ENCODE results near the gene DUSP2.

DUSP2 gene

GRCh38 chr2:96099861-96100798 is 45.1 kb downstream of the DUSP2 start:
- DNase-seq = no peak

- no peak for DNase-seq
Observed at GRCh38 chr2:96098900-96099590, 46.2 kb downstream of the DUSP2 start.

- no peak for DNase-seq
Observed at GRCh38 chr2:96097951-96098823, 47.1 kb downstream of the DUSP2 start.

- DNase-seq = no peak
Observed at GRCh38 chr2:96097441-96097840, 47.8 kb downstream of the DUSP2 start.

DNA sequence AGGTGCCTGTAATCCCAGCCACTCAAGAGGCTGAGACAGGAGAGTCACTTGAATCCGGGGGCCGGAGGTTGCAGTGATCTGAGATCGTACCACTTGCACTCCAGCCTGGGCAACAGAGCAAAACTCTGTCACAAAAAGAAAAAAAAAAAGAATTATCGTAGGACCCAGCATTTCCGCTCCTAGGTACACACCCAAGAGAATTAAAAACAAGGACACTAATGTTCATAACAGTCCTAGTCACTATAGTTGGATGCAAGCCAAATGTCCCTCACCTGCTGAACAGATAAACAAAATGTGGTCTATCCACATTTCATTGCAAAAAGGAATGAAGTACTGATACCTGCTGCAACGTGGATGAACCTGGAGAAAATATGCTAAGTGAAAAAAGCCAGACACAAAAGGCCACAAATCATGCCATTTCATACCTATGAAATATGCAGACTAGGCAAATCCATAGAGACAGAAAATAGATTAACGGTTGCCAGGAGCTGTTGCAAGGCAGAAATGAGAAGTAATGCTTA is 50.1 kb downstream of the DUSP2 start:
- DNase-seq = no peak

- no peak for DNase-seq
Observed at GRCh38 chr2:96093528-96093927, 51.7 kb downstream of the DUSP2 start.

All from eye (tissue), 1 donor.